Mucosa of gallbladder (tissue), 1 donor: Measurements from ENCODE around the gene SPANXN1. TPM values are rescaled to one million over a fixed set of nuclear protein-coding genes. Genes with fewer than 3 reads are reported as not detected.
"Not testable (repeated sequence)": the region's sequence is repeated elsewhere in the genome, so short reads cannot be mapped to it uniquely, and the experiment has no call there.

Experiments used
- DNase-seq: peaks from one replicate; pipeline ENCODE4 v3.0.0-alpha.2; 2020; ENCODE audit warnings: low spot score
- total RNA-seq: library from RNA; stranded (reverse); gene quantifications from one replicate; pipeline ENCODE4 v1.2.1, GENCODE V29; 2021
- donor health status: DM: no; HTN: no; CAD: no.

Gene SPANXN1, protein sequence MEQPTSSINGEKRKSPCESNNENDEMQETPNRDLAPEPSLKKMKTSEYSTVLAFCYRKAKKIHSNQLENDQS
- total RNA-seq: not detected

GRCh38 chrX:145247203-145247602 is at the start of gene SPANXN1:
SPANXN1 (plus strand) TSS chrX:145247503; CDS start chrX:145247587, 84 bp downstream.
- not testable (repeated sequence) for DNase-seq

GRCh38 chrX:145199078-145199477 is 48.2 kb upstream of the SPANXN1 start:
- DNase-seq: no peak

DNA sequence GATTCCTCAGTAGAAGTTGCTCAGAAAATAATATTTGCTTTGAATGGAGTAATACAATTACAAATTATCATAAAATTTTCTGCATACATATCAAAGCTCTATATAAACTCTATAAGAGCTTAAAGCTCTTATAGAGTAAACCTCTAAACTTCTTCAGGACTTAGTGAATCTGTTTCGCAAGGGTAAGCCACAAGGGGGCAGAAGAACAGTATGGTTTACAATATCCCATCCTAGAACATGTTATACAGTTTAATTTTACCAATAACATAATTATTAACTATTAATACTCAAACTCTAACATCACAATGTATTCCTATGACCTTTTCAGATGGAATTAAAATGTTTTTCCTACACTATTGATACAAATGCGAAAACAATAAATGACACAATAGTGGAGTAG is 33.8 kb upstream of the SPANXN1 start:
- no peak for DNase-seq

- DNase-seq: no peak
Measured at GRCh38 chrX:145292218-145292617, 44.9 kb downstream of the SPANXN1 start.
